Measurements from ENCODE around the gene CCDC91. TPM values are rescaled to one million over a fixed set of nuclear protein-coding genes. Genes with fewer than 3 reads are reported as not detected.

The CCDC91 gene
- total RNA-seq, 4 donors from 2014 or later: 55.6 to 74.0 (median 62.6) TPM

DNA sequence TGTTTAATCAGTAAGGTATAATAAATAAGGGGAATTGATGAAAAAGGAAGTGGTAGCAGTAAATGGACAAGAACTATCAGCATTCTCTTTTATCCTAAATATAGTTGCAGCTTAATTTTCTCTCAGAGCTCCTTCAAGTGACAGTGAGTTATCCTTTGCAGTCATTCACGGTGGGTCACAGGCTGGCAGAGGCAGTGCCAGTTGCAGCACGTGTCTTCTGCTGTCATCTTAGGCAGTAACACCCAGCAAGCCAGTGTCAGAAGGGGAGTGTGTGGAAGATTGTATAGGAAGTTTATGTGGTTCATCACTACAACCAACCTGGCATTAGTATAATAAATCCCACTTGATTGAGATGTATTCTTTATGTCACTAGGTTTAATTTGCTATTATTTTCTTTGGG is 170.0 kb downstream of the CCDC91 start:
- no peaks in the 10 kb centered on the region for H3K36me3 ChIP-seq
- H3K27me3 ChIP-seq: no peaks in the 10 kb centered on the region
- no peak for DNase-seq
- 81 to 87% methylated on average over 2 of the region's 2 CpGs for WGBS, 2 donors
- no peaks in the 10 kb centered on the region for H3K4me1 ChIP-seq
- H3K27ac ChIP-seq: no peak overlapping the region
- no peak overlapping the region for H3K4me3 ChIP-seq (replicated peaks in 1 of 3)
- intact Hi-C loops (cut with DNase I): no loop called here
- H3K9me3 ChIP-seq: no peaks in the 10 kb centered on the region
- TF ChIP-seq POLR2A (IDR thresholded peaks at IDR 0.05) (no peak), CTCF (IDR thresholded peaks at IDR 0.05) (no peak)

- Histone ChIP-seq H3K4me3 (replicated peaks in 1 of 3) (no peak overlapping the region), H3K27ac (no peak overlapping the region), H3K9me3 (no peaks in the 10 kb centered on the region), H3K36me3 (no peaks in the 10 kb centered on the region), H3K4me1 (no peaks in the 10 kb centered on the region), H3K27me3 (no peaks in the 10 kb centered on the region)
- intact Hi-C loops (cut with DNase I): no loop called here
- no peak for DNase-seq
- 95 to 96% methylated on average over 1 of the region's 1 CpG for WGBS, 2 donors
- TF ChIP-seq POLR2A (IDR thresholded peaks at IDR 0.05) (no peak), CTCF (IDR thresholded peaks at IDR 0.05) (no peak)
These were observed 177.1 kb downstream of the CCDC91 start for GRCh38 chr12:28367326-28367725.

GRCh38 chr12:28367993-28368392 is 177.7 kb downstream of the CCDC91 start:
- WGBS, 2 donors: 95 to 98% methylated on average over 2 of the region's 2 CpGs
- no peaks in the 10 kb centered on the region for H3K27me3 ChIP-seq
- H3K36me3 ChIP-seq: no peaks in the 10 kb centered on the region
- intact Hi-C loops (cut with DNase I): no loop called here
- no peaks in the 10 kb centered on the region for H3K9me3 ChIP-seq
- H3K4me3 ChIP-seq (replicated peaks in 1 of 3): no peak overlapping the region
- DNase-seq: no peak
- no peak for TF ChIP-seq CTCF (IDR thresholded peaks at IDR 0.05)
- no peak for TF ChIP-seq POLR2A (IDR thresholded peaks at IDR 0.05)
- H3K4me1 ChIP-seq: no peaks in the 10 kb centered on the region
- H3K27ac ChIP-seq: no peak overlapping the region

GRCh38 chr12:28369483-28369882 is 179.2 kb downstream of the CCDC91 start:
- WGBS, 2 donors: 90 to 96% methylated on average over 2 of the region's 2 CpGs
- intact Hi-C loops (cut with DNase I): no loop called here

DNA sequence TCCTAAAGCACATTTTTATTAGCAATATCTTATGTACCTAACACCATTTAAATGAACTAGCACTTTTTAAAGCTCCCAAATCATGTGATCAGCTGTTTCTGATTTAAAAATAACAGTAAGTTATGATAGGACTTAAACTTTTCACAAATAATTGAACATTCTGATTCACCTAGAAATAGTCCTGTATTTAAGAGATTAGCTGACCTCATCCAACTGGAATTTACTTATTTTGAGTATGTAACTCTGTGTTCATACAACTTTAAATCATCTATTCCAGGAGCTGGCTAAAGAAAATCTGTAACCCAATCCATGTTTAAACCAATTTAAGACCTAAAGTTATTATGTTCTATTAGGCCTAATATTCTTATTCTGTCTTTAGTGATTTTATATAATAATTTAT is 184.3 kb downstream of the CCDC91 start:
- H3K9me3 ChIP-seq: no peaks in the 10 kb centered on the region
- no peaks in the 10 kb centered on the region for H3K36me3 ChIP-seq
- TF ChIP-seq CTCF (IDR thresholded peaks at IDR 0.05) (no peak), POLR2A (IDR thresholded peaks at IDR 0.05) (no peak)
- H3K4me1 ChIP-seq: peaks cover 0 to 16% of the 10 kb centered on the region in 2 donors
- intact Hi-C loops (cut with DNase I): no loop called here
- DNase-seq: no peak
- no peaks in the 10 kb centered on the region for H3K27me3 ChIP-seq
- H3K27ac ChIP-seq: no peak overlapping the region
- no peak overlapping the region for H3K4me3 ChIP-seq (replicated peaks in 1 of 3)

More at GRCh38 chr12:28369483-28369882, 179.2 kb downstream of the CCDC91 start:
- DNase-seq: no peak
- Histone ChIP-seq H3K4me1 (no peaks in the 10 kb centered on the region), H3K27me3 (no peaks in the 10 kb centered on the region), H3K36me3 (no peaks in the 10 kb centered on the region), H3K9me3 (no peaks in the 10 kb centered on the region), H3K4me3 (replicated peaks in 1 of 3) (no peak overlapping the region), H3K27ac (no peak overlapping the region)
- TF ChIP-seq CTCF (IDR thresholded peaks at IDR 0.05) (no peak), POLR2A (IDR thresholded peaks at IDR 0.05) (no peak)
